Astrocyte (in vitro differentiated cells and primary cell): ENCODE results near the gene HIPK1.
"Not testable (repeated sequence)": the region's sequence is repeated elsewhere in the genome, so short reads cannot be mapped to it uniquely, and the experiment has no call there.

ENCODE experiments used
- EZH2 ChIP-seq: IDR thresholded peaks from 2 replicates; pipeline ENCODE4 v1.6.1; 2012; ENCODE audit warnings: mild to moderate bottlenecking, low read length, inconsistent platforms; ENCODE audit not compliant: insufficient read depth
- TF ChIP-seq, protein P1 (sequence below): IDR thresholded peaks from 2 replicates; pipeline ENCODE4 v1.5.1; 2011; ENCODE audit warnings: low read depth, mild to moderate bottlenecking, inconsistent platforms, low read length, moderate library complexity; ENCODE audit not compliant: insufficient read depth

DNA sequence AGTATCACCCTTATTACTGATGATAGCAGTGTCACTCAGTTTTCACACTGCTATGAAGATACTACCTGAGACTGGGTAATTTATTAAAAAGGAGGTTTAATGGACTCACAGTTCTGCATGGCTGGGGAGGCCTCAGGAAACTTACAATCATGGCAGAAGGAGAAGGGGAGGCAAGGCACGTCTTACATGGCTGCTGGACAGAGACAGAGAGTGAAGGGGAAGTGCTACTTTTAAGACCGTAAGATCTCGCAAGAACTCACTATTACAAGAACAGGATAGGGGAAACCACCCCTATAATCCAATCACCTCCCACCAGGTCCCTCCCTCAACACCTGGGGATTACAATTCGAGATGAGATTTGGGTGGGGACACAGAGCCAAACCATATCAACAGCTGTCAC is 77.7 kb downstream of the HIPK1 start:
- TF ChIP-seq, protein P1, sequence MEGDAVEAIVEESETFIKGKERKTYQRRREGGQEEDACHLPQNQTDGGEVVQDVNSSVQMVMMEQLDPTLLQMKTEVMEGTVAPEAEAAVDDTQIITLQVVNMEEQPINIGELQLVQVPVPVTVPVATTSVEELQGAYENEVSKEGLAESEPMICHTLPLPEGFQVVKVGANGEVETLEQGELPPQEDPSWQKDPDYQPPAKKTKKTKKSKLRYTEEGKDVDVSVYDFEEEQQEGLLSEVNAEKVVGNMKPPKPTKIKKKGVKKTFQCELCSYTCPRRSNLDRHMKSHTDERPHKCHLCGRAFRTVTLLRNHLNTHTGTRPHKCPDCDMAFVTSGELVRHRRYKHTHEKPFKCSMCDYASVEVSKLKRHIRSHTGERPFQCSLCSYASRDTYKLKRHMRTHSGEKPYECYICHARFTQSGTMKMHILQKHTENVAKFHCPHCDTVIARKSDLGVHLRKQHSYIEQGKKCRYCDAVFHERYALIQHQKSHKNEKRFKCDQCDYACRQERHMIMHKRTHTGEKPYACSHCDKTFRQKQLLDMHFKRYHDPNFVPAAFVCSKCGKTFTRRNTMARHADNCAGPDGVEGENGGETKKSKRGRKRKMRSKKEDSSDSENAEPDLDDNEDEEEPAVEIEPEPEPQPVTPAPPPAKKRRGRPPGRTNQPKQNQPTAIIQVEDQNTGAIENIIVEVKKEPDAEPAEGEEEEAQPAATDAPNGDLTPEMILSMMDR = not testable (repeated sequence)
- TF ChIP-seq EZH2 = not testable (repeated sequence)
